Measurements from ENCODE around the gene GPX2.

Gene GPX2

GRCh38 chr14:64937171-64937820, 5.2 kb downstream of the GPX2 start:
- peaks cover 39% of the 10 kb centered on the region for H3K36me3 ChIP-seq (ENCODE audit: insufficient read depth, low read length)
- no peak overlapping the region for H3K9ac ChIP-seq (ENCODE audit: low read length)
- H3K27ac ChIP-seq (ENCODE audit: low read depth, low read length) = no peak overlapping the region
- H3K9me3 ChIP-seq (ENCODE audit: low read length) = no peaks in the 10 kb centered on the region
- no peaks in the 10 kb centered on the region for H3K27me3 ChIP-seq (ENCODE audit: control insufficient read depth in 1 of 2, insufficient read depth in 2 of 2, low read length in 2 of 2)
- H3K4me1 ChIP-seq (ENCODE audit: insufficient read depth, low read length) = no peaks in the 10 kb centered on the region
- no peak overlapping the region for H3K4me3 ChIP-seq (ENCODE audit: low read depth in 1 of 2, low read length in 2 of 2)

- Histone ChIP-seq H3K27ac (ENCODE audit: low read depth, low read length) (no peak overlapping the region), H3K9me3 (ENCODE audit: low read length) (no peaks in the 10 kb centered on the region), H3K9ac (ENCODE audit: low read length) (no peak overlapping the region), H3K4me3 (ENCODE audit: low read depth in 1 of 2, low read length in 2 of 2) (no peak overlapping the region), H3K4me1 (ENCODE audit: insufficient read depth, low read length) (peaks cover 1% of the 10 kb centered on the region), H3K36me3 (ENCODE audit: insufficient read depth, low read length) (peaks cover 50% of the 10 kb centered on the region), H3K27me3 (ENCODE audit: control insufficient read depth in 1 of 2, insufficient read depth in 2 of 2, low read length in 2 of 2) (no peaks in the 10 kb centered on the region)
Observed at GRCh38 chr14:64935508-64935907, 7.0 kb downstream of the GPX2 start.

GRCh38 chr14:64934338-64934929, 8.1 kb downstream of the GPX2 start:
- Histone ChIP-seq H3K36me3 (ENCODE audit: insufficient read depth, low read length) (peaks cover 45% of the 10 kb centered on the region), H3K4me3 (ENCODE audit: low read depth in 1 of 2, low read length in 2 of 2) (no peak overlapping the region), H3K27me3 (ENCODE audit: control insufficient read depth in 1 of 2, insufficient read depth in 2 of 2, low read length in 2 of 2) (no peaks in the 10 kb centered on the region), H3K27ac (ENCODE audit: low read depth, low read length) (no peak overlapping the region), H3K9me3 (ENCODE audit: low read length) (no peaks in the 10 kb centered on the region), H3K9ac (ENCODE audit: low read length) (no peak overlapping the region), H3K4me1 (ENCODE audit: insufficient read depth, low read length) (peaks cover 12% of the 10 kb centered on the region)

GRCh38 chr14:64932231-64932630, 10.3 kb downstream of the GPX2 start:
- Histone ChIP-seq H3K9me3 (ENCODE audit: low read length) (no peaks in the 10 kb centered on the region), H3K36me3 (ENCODE audit: insufficient read depth, low read length) (peaks cover 54% of the 10 kb centered on the region), H3K4me3 (ENCODE audit: low read depth in 1 of 2, low read length in 2 of 2) (no peak overlapping the region), H3K9ac (ENCODE audit: low read length) (no peak overlapping the region), H3K4me1 (ENCODE audit: insufficient read depth, low read length) (peaks cover 21% of the 10 kb centered on the region), H3K27me3 (ENCODE audit: control insufficient read depth in 1 of 2, insufficient read depth in 2 of 2, low read length in 2 of 2) (no peaks in the 10 kb centered on the region), H3K27ac (ENCODE audit: low read depth, low read length) (no peak overlapping the region)

- Histone ChIP-seq H3K4me1 (ENCODE audit: insufficient read depth, low read length) (peaks cover 21% of the 10 kb centered on the region), H3K27ac (ENCODE audit: low read depth, low read length) (no peak overlapping the region), H3K4me3 (ENCODE audit: low read depth in 1 of 2, low read length in 2 of 2) (no peak overlapping the region), H3K36me3 (ENCODE audit: insufficient read depth, low read length) (peaks cover 62% of the 10 kb centered on the region), H3K9ac (ENCODE audit: low read length) (no peak overlapping the region), H3K27me3 (ENCODE audit: control insufficient read depth in 1 of 2, insufficient read depth in 2 of 2, low read length in 2 of 2) (no peaks in the 10 kb centered on the region), H3K9me3 (ENCODE audit: low read length) (no peaks in the 10 kb centered on the region)
Observed at GRCh38 chr14:64931123-64931522, 11.4 kb downstream of the GPX2 start.

GRCh38 chr14:64930085-64930843, 12.3 kb downstream of the GPX2 start:
- Histone ChIP-seq H3K4me3 (ENCODE audit: low read depth in 1 of 2, low read length in 2 of 2) (no peak overlapping the region), H3K36me3 (ENCODE audit: insufficient read depth, low read length) (peaks cover 70% of the 10 kb centered on the region), H3K9me3 (ENCODE audit: low read length) (no peaks in the 10 kb centered on the region), H3K27ac (ENCODE audit: low read depth, low read length) (no peak overlapping the region), H3K9ac (ENCODE audit: low read length) (no peak overlapping the region), H3K27me3 (ENCODE audit: control insufficient read depth in 1 of 2, insufficient read depth in 2 of 2, low read length in 2 of 2) (no peaks in the 10 kb centered on the region), H3K4me1 (ENCODE audit: insufficient read depth, low read length) (peaks cover 21% of the 10 kb centered on the region)

- no peaks in the 10 kb centered on the region for H3K27me3 ChIP-seq (ENCODE audit: control insufficient read depth in 1 of 2, insufficient read depth in 2 of 2, low read length in 2 of 2)
- H3K4me1 ChIP-seq (ENCODE audit: insufficient read depth, low read length) = peaks cover 21% of the 10 kb centered on the region
- H3K4me3 ChIP-seq (ENCODE audit: low read depth in 1 of 2, low read length in 2 of 2) = no peak overlapping the region
- H3K36me3 ChIP-seq (ENCODE audit: insufficient read depth, low read length) = peaks cover 74% of the 10 kb centered on the region
- H3K9ac ChIP-seq (ENCODE audit: low read length) = no peak overlapping the region
- H3K27ac ChIP-seq (ENCODE audit: low read depth, low read length) = no peak overlapping the region
- no peaks in the 10 kb centered on the region for H3K9me3 ChIP-seq (ENCODE audit: low read length)
Observed at GRCh38 chr14:64929014-64929359, 13.6 kb downstream of the GPX2 start.

GRCh38 chr14:64928239-64929013, 14.1 kb downstream of the GPX2 start:
- Histone ChIP-seq H3K4me1 (ENCODE audit: insufficient read depth, low read length) (peaks cover 21% of the 10 kb centered on the region), H3K27ac (ENCODE audit: low read depth, low read length) (no peak overlapping the region), H3K9me3 (ENCODE audit: low read length) (no peaks in the 10 kb centered on the region), H3K4me3 (ENCODE audit: low read depth in 1 of 2, low read length in 2 of 2) (no peak overlapping the region), H3K9ac (ENCODE audit: low read length) (no peak overlapping the region), H3K27me3 (ENCODE audit: control insufficient read depth in 1 of 2, insufficient read depth in 2 of 2, low read length in 2 of 2) (no peaks in the 10 kb centered on the region), H3K36me3 (ENCODE audit: insufficient read depth, low read length) (peaks cover 72% of the 10 kb centered on the region)

- no peak overlapping the region for H3K9ac ChIP-seq (ENCODE audit: low read length)
- no peaks in the 10 kb centered on the region for H3K27me3 ChIP-seq (ENCODE audit: control insufficient read depth in 1 of 2, insufficient read depth in 2 of 2, low read length in 2 of 2)
- H3K4me1 ChIP-seq (ENCODE audit: insufficient read depth, low read length) = peaks cover 21% of the 10 kb centered on the region
- peaks cover 58% of the 10 kb centered on the region for H3K36me3 ChIP-seq (ENCODE audit: insufficient read depth, low read length)
- no peaks in the 10 kb centered on the region for H3K9me3 ChIP-seq (ENCODE audit: low read length)
- no peak overlapping the region for H3K27ac ChIP-seq (ENCODE audit: low read depth, low read length)
- H3K4me3 ChIP-seq (ENCODE audit: low read depth in 1 of 2, low read length in 2 of 2) = no peak overlapping the region
Observed at GRCh38 chr14:64927031-64927430, 15.5 kb downstream of the GPX2 start.

GRCh38 chr14:64926398-64926995, 16.0 kb downstream of the GPX2 start:
- Histone ChIP-seq H3K27ac (ENCODE audit: low read depth, low read length) (no peak overlapping the region), H3K4me1 (ENCODE audit: insufficient read depth, low read length) (peaks cover 21% of the 10 kb centered on the region), H3K9ac (ENCODE audit: low read length) (no peak overlapping the region), H3K9me3 (ENCODE audit: low read length) (no peaks in the 10 kb centered on the region), H3K4me3 (ENCODE audit: low read depth in 1 of 2, low read length in 2 of 2) (no peak overlapping the region), H3K36me3 (ENCODE audit: insufficient read depth, low read length) (peaks cover 54% of the 10 kb centered on the region), H3K27me3 (ENCODE audit: control insufficient read depth in 1 of 2, insufficient read depth in 2 of 2, low read length in 2 of 2) (no peaks in the 10 kb centered on the region)

- no peak overlapping the region for H3K4me3 ChIP-seq (ENCODE audit: low read depth in 1 of 2, low read length in 2 of 2)
- H3K9me3 ChIP-seq (ENCODE audit: low read length) = no peaks in the 10 kb centered on the region
- H3K27ac ChIP-seq (ENCODE audit: low read depth, low read length) = no peak overlapping the region
- H3K4me1 ChIP-seq (ENCODE audit: insufficient read depth, low read length) = no peaks in the 10 kb centered on the region
- H3K36me3 ChIP-seq (ENCODE audit: insufficient read depth, low read length) = peaks cover 33% of the 10 kb centered on the region
- no peak overlapping the region for H3K9ac ChIP-seq (ENCODE audit: low read length)
- no peaks in the 10 kb centered on the region for H3K27me3 ChIP-seq (ENCODE audit: control insufficient read depth in 1 of 2, insufficient read depth in 2 of 2, low read length in 2 of 2)
Observed at GRCh38 chr14:64923015-64923414, 19.5 kb downstream of the GPX2 start.

All from muscle layer of colon (tissue), 2 donors.